GM21723 (cell line): ENCODE data around the gene SIGLEC9.

Experiments used
- ATAC-seq: cut with Tn5 transposase; IDR thresholded peaks from one replicate; pipeline ENCODE4 v1.9.1; 2021; ENCODE audit warnings: mild to moderate bottlenecking, moderate library complexity; ENCODE audit not compliant: unreplicated experiment

SIGLEC9 gene

GRCh38 chr19:51173681-51174080 is 49.0 kb downstream of the SIGLEC9 start:
- no peak for ATAC-seq

- ATAC-seq: no peak
Observed at GRCh38 chr19:51179256-51179655, 54.5 kb downstream of the SIGLEC9 start.
